ENCODE measurements around the gene GPR137B.

Gene GPR137B

GRCh38 chr1:236206548-236206947, 64.2 kb downstream of the GPR137B start:
- no peak for DNase-seq

- no peak for DNase-seq
These were observed 64.8 kb downstream of the GPR137B start for GRCh38 chr1:236207121-236207520.

- DNase-seq: no peak
These were observed 65.2 kb downstream of the GPR137B start for GRCh38 chr1:236207569-236207968.

- no peak for DNase-seq
These were observed 66.8 kb downstream of the GPR137B start for GRCh38 chr1:236209185-236209584.

GRCh38 chr1:236209713-236210112, 67.4 kb downstream of the GPR137B start:
- no peak for DNase-seq

- DNase-seq: no peak
These were observed 69.5 kb downstream of the GPR137B start for GRCh38 chr1:236211815-236212214.

- no peak for DNase-seq
These were observed 71.2 kb downstream of the GPR137B start for GRCh38 chr1:236213534-236213933.

- no peak for DNase-seq
These were observed 72.4 kb downstream of the GPR137B start for GRCh38 chr1:236214761-236215160.

GRCh38 chr1:236220473-236220872, 78.1 kb downstream of the GPR137B start:
- DNase-seq: no peak

GRCh38 chr1:236222632-236223031, 80.3 kb downstream of the GPR137B start:
- no peak for DNase-seq

- DNase-seq: no peak
These were observed 86.1 kb downstream of the GPR137B start for GRCh38 chr1:236228411-236228810.

- DNase-seq: no peak
These were observed 92.8 kb downstream of the GPR137B start for GRCh38 chr1:236235116-236235515.

GRCh38 chr1:236239092-236239585, 96.8 kb downstream of the GPR137B start:
- no peak for DNase-seq

- no peak for DNase-seq
These were observed 98.3 kb downstream of the GPR137B start for GRCh38 chr1:236240675-236241074.

GRCh38 chr1:236242568-236242967, 100.2 kb downstream of the GPR137B start:
- no peak for DNase-seq

- no peak for DNase-seq
These were observed 104.9 kb downstream of the GPR137B start for GRCh38 chr1:236247286-236247685.

GRCh38 chr1:236251587-236251986, 109.2 kb downstream of the GPR137B start:
- no peak for DNase-seq

- no peak for DNase-seq
These were observed 110.8 kb downstream of the GPR137B start for GRCh38 chr1:236253119-236253518.

- DNase-seq: no peak
These were observed 111.7 kb downstream of the GPR137B start for GRCh38 chr1:236253918-236254637.

- no peak for DNase-seq
These were observed 114.9 kb downstream of the GPR137B start for GRCh38 chr1:236257216-236257615.

GRCh38 chr1:236258114-236258622, 115.8 kb downstream of the GPR137B start:
- no peak for DNase-seq
